H9 (cell line): Measurements from ENCODE around the gene ASB15. TPM values are rescaled to one million over a fixed set of nuclear protein-coding genes. Genes with fewer than 3 reads are reported as not detected.

Experiments used
- DNase-seq: peaks from one replicate; pipeline ENCODE4 v3.0.0-alpha.2; 2017
- H2AFZ ChIP-seq: one replicate; pipeline ENCODE4 v1.6.1; 2013; ENCODE audit warnings: mild to moderate bottlenecking, low read length, control low read depth, moderate library complexity
- H2AK5ac ChIP-seq: 2 replicates; pipeline ENCODE4 v1.6.1; 2013; ENCODE audit warnings: low read length, control low read depth, mixed read lengths; ENCODE audit not compliant: insufficient read length
- H2BK120ac ChIP-seq: one replicate; pipeline ENCODE4 v1.6.1; 2013; ENCODE audit warnings: low read depth, mild to moderate bottlenecking, low read length, control low read depth, inconsistent platforms; ENCODE audit not compliant: poor library complexity, severe bottlenecking
- H2BK12ac ChIP-seq: 2 replicates; pipeline ENCODE4 v1.6.1; 2013; ENCODE audit warnings: low read length, control low read depth, mixed read lengths, low read depth; ENCODE audit not compliant: insufficient read length
- H2BK15ac ChIP-seq: 2 replicates; pipeline ENCODE4 v1.6.1; 2013; ENCODE audit warnings: low read depth, low read length, control low read depth
- H2BK20ac ChIP-seq: one replicate; pipeline ENCODE4 v1.6.1; 2013; ENCODE audit warnings: low read depth, mild to moderate bottlenecking, low read length, control low read depth, inconsistent platforms; ENCODE audit not compliant: poor library complexity, severe bottlenecking
- H2BK5ac ChIP-seq: 2 replicates; pipeline ENCODE4 v1.6.1; 2013; ENCODE audit warnings: low read length, control low read depth, mixed read lengths; ENCODE audit not compliant: insufficient read length
- H3K14ac ChIP-seq: 2 replicates; pipeline ENCODE4 v1.6.1; 2013; ENCODE audit warnings: low read length, control low read depth; ENCODE audit not compliant: insufficient read depth
- H3K18ac ChIP-seq: 2 replicates; pipeline ENCODE4 v1.6.1; 2013; ENCODE audit warnings: low read depth, mild to moderate bottlenecking, mixed read lengths, low read length, control low read depth; ENCODE audit not compliant: insufficient read length
- H3K23ac ChIP-seq: 2 replicates; pipeline ENCODE4 v1.6.1; 2013; ENCODE audit warnings: low read length, control low read depth, mixed read lengths, low read depth; ENCODE audit not compliant: insufficient read length
- H3K23me2 ChIP-seq: 2 replicates; pipeline ENCODE4 v1.6.1; 2013; ENCODE audit warnings: low read depth, mild to moderate bottlenecking, mixed read lengths, low read length, control low read depth; ENCODE audit not compliant: insufficient read length, poor library complexity, severe bottlenecking
- H3K27ac ChIP-seq: 2 replicates; pipeline ENCODE4 v1.5.1; 2013; ENCODE audit warnings: low read length, control low read depth, mixed read lengths, low read depth; ENCODE audit not compliant: insufficient read length
- H3K27me3 ChIP-seq: 2 replicates; pipeline ENCODE4 v1.6.1; 2013; ENCODE audit warnings: low read length, control low read depth, inconsistent platforms; ENCODE audit not compliant: insufficient read depth
- H3K4ac ChIP-seq: 2 replicates; pipeline ENCODE4 v1.6.1; 2013; ENCODE audit warnings: low read depth, mild to moderate bottlenecking, control low read depth, inconsistent platforms, low read length, moderate library complexity
- H3K4me1 ChIP-seq: 2 replicates; pipeline ENCODE4 v1.6.1; 2013; ENCODE audit warnings: low read length, control low read depth, inconsistent platforms; ENCODE audit not compliant: insufficient read depth
- H3K4me2 ChIP-seq: 2 replicates; pipeline ENCODE4 v1.6.1; 2013; ENCODE audit warnings: low read length, control low read depth, mixed read lengths; ENCODE audit not compliant: insufficient read length, insufficient read depth
- H3K56ac ChIP-seq: 2 replicates; pipeline ENCODE4 v1.6.1; 2013; ENCODE audit warnings: low read depth, mild to moderate bottlenecking, mixed read lengths, low read length, control low read depth; ENCODE audit not compliant: insufficient read length
- H3K79me1 ChIP-seq: 2 replicates; pipeline ENCODE4 v1.6.1; 2013; ENCODE audit warnings: low read depth, mild to moderate bottlenecking, moderate library complexity, low read length, control low read depth, inconsistent platforms; ENCODE audit not compliant: insufficient read depth, poor library complexity, severe bottlenecking
- H3K79me2 ChIP-seq: 2 replicates; pipeline ENCODE4 v1.6.1; 2013; ENCODE audit warnings: low read length, control low read depth, inconsistent platforms; ENCODE audit not compliant: insufficient read depth
- H3K9ac ChIP-seq: 2 replicates; pipeline ENCODE4 v1.6.1; 2013; ENCODE audit warnings: low read length, control low read depth, mixed read lengths; ENCODE audit not compliant: insufficient read length; ENCODE audit errors: extremely low read depth
- H3K9me3 ChIP-seq: one replicate; pipeline ENCODE4 v1.6.1; 2013; ENCODE audit warnings: low read depth, low read length, inconsistent platforms; ENCODE audit not compliant: control insufficient read depth
- H3T11ph ChIP-seq: one replicate; pipeline ENCODE4 v1.6.1; 2013; ENCODE audit warnings: mild to moderate bottlenecking, low read length, control low read depth, inconsistent platforms
- H4K20me1 ChIP-seq: one replicate; pipeline ENCODE4 v1.6.1; 2013; ENCODE audit not compliant: control insufficient read depth, insufficient read length, insufficient read depth
- H4K5ac ChIP-seq: 2 replicates; pipeline ENCODE4 v1.6.1; 2013; ENCODE audit warnings: low read depth, mild to moderate bottlenecking, mixed read lengths, low read length, control low read depth; ENCODE audit not compliant: insufficient read length
- H4K8ac ChIP-seq: replicated peaks from 2 replicates; pipeline ENCODE4 v1.6.1; 2013; ENCODE audit warnings: low read length, control low read depth, mixed read lengths, low read depth; ENCODE audit not compliant: insufficient read length
- H4K91ac ChIP-seq: 2 replicates; pipeline ENCODE4 v1.6.1; 2013; ENCODE audit warnings: low read depth, mild to moderate bottlenecking, moderate library complexity, mixed read lengths, low read length, control low read depth; ENCODE audit not compliant: insufficient read length
- H3K27ac Mint-ChIP-seq, 3 experiments: 2 replicates in 2 of 3; 3 replicates in 1 of 3; pipeline ENCODE4 v1.8.0; 2020 to 2021; ENCODE audit warnings: mixed read lengths in 3 of 3, mild to moderate bottlenecking in 1 of 3, moderate library complexity in 1 of 3
- H3K27me3 Mint-ChIP-seq: 2 replicates; pipeline ENCODE4 v1.8.0; 2021; ENCODE audit warnings: low read depth, mild to moderate bottlenecking, moderate library complexity, mixed read lengths
- H3K36me3 Mint-ChIP-seq, 3 experiments: 2 replicates in 2 of 3; 3 replicates in 1 of 3; pipeline ENCODE4 v1.8.0; 2020 to 2021; ENCODE audit warnings: low read depth in 3 of 3, mixed read lengths in 3 of 3; ENCODE audit not compliant: insufficient read depth in 1 of 3
- H3K4me1 Mint-ChIP-seq, 2 experiments: 2 replicates each; pipeline ENCODE4 v1.8.0; 2020; ENCODE audit warnings: mixed read lengths in 2 of 2
- H3K4me3 Mint-ChIP-seq, 2 experiments: 2 replicates in 1 of 2; 3 replicates in 1 of 2; pipeline ENCODE4 v1.8.0; 2020 to 2021; ENCODE audit warnings: mild to moderate bottlenecking in 2 of 2, mixed read lengths in 2 of 2, moderate library complexity in 1 of 2
- H3K9me3 Mint-ChIP-seq, 2 experiments: 2 replicates in 1 of 2; 3 replicates in 1 of 2; pipeline ENCODE4 v1.8.0; 2020; ENCODE audit warnings: mild to moderate bottlenecking in 2 of 2, mixed read lengths in 2 of 2, moderate library complexity in 1 of 2
- WGBS: extraction: QIAGEN DNeasy Blood & Tissue Kit; methylation state at CpG from one replicate; pipeline ENCODE4 v1.1.7; 2013; ENCODE audit warnings: missing lambda C conversion rate, low lambda C conversion rate, mixed read lengths; ENCODE audit not compliant: insufficient read length; ENCODE audit errors: extremely low coverage; 5-methylcytosine and 5-hydroxymethylcytosine counted together
- total RNA-seq: library from RNA; stranded (reverse); gene quantifications from 2 replicates; pipeline ENCODE4 v1.2.1, GENCODE V29; 2021
- TF ChIP-seq, protein P1 (sequence below): fragments of 200-600 bp; sonication (generic); conservative IDR thresholded peaks from 3 replicates; pipeline ENCODE4 v1.8.0; 2021; ENCODE audit warnings: antibody characterized with exemption, mild to moderate bottlenecking

The ASB15 gene
- total RNA-seq, 1 experiment from 2014 or later, result not detected

- Mint-ChIP-seq H3K9me3 (no peaks in the 10 kb centered on the region), H3K4me1 (peaks cover 9 to 22% of the 10 kb centered on the region in 2 experiments), H3K4me3 (no peak overlapping the region), H3K27me3 (no peaks in the 10 kb centered on the region), H3K27ac (no peak overlapping the region), H3K36me3 (no peaks in the 10 kb centered on the region; a peak in 1 of 7 replicates)
- Histone ChIP-seq H3K27ac (no peak overlapping the region), H2BK15ac (no peak overlapping the region), H3T11ph (no peak overlapping the region), H3K79me1 (no peaks in the 10 kb centered on the region), H3K14ac (no peak overlapping the region), H2AFZ (no peak overlapping the region), H3K9ac (no peak overlapping the region), H4K5ac (no peak overlapping the region), H2BK20ac (no peak overlapping the region), H3K23ac (no peak overlapping the region), H3K79me2 (no peaks in the 10 kb centered on the region), H3K56ac (no peak overlapping the region), H2BK120ac (no peak overlapping the region), H3K9me3 (no peaks in the 10 kb centered on the region), H3K4ac (no peak overlapping the region), H4K8ac (no peak overlapping the region), H4K20me1 (no peaks in the 10 kb centered on the region), H2AK5ac (no peak overlapping the region), H3K18ac (no peak overlapping the region), H3K27me3 (no peaks in the 10 kb centered on the region), H3K4me2 (no peak overlapping the region), H2BK12ac (no peak overlapping the region), H3K4me1 (no peaks in the 10 kb centered on the region), H2BK5ac (no peak overlapping the region), H3K23me2 (no peaks in the 10 kb centered on the region), H4K91ac (no peak overlapping the region)
- TF ChIP-seq, protein P1, sequence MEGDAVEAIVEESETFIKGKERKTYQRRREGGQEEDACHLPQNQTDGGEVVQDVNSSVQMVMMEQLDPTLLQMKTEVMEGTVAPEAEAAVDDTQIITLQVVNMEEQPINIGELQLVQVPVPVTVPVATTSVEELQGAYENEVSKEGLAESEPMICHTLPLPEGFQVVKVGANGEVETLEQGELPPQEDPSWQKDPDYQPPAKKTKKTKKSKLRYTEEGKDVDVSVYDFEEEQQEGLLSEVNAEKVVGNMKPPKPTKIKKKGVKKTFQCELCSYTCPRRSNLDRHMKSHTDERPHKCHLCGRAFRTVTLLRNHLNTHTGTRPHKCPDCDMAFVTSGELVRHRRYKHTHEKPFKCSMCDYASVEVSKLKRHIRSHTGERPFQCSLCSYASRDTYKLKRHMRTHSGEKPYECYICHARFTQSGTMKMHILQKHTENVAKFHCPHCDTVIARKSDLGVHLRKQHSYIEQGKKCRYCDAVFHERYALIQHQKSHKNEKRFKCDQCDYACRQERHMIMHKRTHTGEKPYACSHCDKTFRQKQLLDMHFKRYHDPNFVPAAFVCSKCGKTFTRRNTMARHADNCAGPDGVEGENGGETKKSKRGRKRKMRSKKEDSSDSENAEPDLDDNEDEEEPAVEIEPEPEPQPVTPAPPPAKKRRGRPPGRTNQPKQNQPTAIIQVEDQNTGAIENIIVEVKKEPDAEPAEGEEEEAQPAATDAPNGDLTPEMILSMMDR, result no peak
- no peak for DNase-seq
- no CpG with 5 or more reads among the region's 6 CpGs for WGBS
Observed at GRCh38 chr7:123658023-123658422, 56.4 kb downstream of the ASB15 start.
